HG03520 (cell line): Measurements from ENCODE around the gene ARF1.

Source experiments
- ATAC-seq: cut with Tn5 transposase; IDR thresholded peaks from one replicate; pipeline ENCODE4 v1.9.1; 2021; ENCODE audit warnings: mild to moderate bottlenecking, moderate library complexity; ENCODE audit not compliant: unreplicated experiment

Gene ARF1

DNA sequence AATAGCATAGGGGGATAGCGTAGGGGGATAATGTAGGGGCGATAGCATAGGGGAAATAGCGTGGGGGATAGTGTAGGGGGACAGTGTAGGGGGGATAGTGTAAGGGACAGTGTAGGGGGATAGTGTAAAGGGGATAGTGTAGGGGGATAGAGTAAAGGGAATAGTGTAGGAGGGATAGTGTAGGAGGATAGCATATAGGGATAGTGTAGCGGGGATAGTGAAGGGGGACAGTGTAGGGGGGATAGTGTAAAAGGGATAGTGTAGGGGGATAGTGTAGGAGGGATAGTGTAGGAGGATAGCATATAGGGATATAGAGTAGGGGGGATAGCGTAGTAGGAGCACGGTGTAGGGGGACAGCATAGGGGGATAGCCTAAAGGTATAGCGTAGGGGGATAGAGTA, 14.1 kb upstream of the ARF1 start:
- ATAC-seq, result no peak

GRCh38 chr1:228070173-228070572, 12.3 kb upstream of the ARF1 start:
- no peak for ATAC-seq

GRCh38 chr1:228070851-228071250, 11.7 kb upstream of the ARF1 start:
- no peak for ATAC-seq

DNA sequence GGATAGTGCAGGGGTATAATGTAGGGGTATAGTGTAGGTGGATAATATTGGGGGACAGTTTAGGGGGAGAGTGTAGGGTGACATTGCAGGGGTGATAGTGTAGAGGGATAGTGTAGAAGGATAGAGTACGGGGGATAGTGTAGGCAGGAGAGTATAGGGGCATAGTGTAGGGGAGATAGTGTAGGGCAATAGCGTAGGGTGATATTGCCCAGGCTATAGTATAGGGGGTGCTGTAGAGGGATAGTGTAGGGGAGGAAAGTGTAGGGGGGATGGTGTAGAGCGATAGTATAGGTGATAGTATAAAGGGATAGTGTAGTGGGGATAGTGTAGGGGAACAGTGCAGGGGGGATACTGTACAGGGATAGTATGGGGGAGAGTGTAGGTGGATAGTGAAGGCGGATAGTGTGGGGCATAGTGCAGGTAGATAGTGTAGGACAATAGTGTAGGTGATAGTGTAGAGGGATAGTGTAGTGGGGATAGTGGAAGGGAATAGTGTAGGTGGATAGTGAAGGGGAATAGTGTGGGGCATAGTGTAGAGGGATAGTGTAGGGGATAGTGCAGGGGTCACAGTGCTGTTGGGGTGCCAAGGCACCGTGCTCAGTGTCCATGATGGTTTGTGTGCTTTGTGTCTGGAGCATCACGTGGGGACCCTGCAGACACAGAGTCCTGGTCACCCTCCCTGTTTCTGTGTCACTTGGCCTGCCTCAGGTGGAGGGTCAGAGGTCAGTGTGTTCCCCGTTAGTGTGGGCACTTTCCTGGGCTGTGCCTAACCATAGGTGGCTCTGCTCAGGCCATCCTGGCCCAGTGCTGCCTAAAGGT, 10.5 kb upstream of the ARF1 start:
- no peak for ATAC-seq

GRCh38 chr1:228072658-228073043, 9.9 kb upstream of the ARF1 start:
- no peak for ATAC-seq

- no peak for ATAC-seq
These were observed 9.2 kb upstream of the ARF1 start for GRCh38 chr1:228073061-228073856.

DNA sequence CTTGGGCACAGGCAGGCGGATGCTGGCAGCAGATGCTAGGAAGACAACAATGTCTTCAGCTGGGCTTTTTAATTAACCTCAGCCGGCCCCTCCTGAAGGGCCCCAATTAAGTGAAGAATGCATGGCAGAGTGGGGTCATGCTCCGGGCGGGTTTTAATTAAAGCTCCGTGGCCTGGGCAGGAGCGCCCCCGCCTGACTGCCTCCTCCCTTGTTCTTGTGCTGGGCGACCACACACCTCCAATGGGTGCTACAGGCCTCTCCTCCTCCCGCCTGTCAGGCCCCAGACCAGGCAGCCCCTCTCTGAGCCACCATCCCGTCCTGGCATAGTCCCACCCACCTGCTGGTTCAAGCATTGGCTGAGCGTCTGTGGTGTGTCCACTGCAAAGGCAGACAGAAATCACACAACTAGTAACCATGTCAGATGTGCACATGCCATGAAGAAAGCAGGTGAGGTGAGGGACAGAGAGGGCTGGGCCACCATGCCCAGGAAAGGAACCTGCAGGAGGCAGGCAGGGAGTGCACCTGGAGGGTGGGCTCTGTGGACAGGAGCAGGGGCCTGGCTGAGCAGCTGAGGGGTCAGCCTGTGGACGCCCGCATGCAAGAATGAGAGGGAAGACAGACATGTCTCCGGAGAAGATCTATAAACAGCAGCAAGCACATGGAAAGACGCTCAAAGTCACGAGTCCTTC, 8.5 kb upstream of the ARF1 start:
- no peak for ATAC-seq

GRCh38 chr1:228074954-228075730, 7.4 kb upstream of the ARF1 start:
- no peak for ATAC-seq

DNA sequence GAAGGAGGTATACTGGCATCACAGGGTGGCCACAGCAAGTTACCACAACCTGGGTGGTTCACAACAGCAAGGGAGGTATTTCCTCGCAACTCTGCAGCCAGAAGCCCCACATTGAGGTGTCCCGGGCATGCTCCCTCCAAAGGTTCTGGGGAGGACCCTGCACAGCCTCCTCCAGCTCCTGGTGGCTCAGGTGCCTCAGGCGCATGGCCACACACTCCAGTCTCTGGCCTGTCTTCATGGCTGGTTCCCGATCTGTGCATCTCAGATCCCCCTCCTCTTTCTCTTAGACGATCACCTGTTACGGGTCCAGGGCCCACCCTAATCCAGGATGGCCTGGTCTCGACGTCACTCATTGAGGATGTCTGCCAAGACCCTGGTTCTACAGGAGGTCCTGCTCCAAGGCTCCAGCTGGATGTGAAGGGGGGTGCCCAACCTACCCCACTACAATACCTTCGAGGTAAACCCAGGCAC, 6.7 kb upstream of the ARF1 start:
- ATAC-seq, result no peak

DNA sequence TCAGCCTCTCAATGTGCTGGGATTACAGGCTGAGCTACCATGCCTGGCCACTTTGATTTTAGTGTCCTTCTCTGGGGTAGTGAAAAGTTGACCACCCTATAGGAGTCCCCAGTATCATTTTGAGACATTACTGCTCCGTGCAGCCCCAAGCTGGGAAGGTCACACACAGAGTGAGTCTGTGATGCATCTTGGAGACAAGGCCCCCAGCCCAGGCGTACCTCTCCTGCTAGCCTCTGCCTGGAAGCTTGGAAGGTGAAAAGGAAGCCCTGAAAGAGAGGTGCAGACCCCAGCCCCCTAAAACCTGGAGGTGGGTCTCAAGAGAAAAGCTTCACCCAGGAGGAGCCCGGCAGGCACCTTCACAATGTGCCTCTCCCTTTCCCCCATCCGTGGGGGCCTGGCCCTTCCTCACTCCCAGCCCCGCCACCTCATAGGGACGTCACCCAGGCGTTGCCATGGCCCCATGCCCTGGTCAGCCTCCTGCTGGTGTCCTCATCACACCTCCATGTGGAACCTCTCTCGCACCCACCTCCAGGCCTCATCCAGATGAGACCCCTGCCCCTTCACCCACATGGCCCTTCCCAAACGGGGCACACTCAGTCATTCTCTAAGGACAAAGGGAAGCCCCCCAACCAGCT, 5.6 kb upstream of the ARF1 start:
- ATAC-seq, result no peak

DNA sequence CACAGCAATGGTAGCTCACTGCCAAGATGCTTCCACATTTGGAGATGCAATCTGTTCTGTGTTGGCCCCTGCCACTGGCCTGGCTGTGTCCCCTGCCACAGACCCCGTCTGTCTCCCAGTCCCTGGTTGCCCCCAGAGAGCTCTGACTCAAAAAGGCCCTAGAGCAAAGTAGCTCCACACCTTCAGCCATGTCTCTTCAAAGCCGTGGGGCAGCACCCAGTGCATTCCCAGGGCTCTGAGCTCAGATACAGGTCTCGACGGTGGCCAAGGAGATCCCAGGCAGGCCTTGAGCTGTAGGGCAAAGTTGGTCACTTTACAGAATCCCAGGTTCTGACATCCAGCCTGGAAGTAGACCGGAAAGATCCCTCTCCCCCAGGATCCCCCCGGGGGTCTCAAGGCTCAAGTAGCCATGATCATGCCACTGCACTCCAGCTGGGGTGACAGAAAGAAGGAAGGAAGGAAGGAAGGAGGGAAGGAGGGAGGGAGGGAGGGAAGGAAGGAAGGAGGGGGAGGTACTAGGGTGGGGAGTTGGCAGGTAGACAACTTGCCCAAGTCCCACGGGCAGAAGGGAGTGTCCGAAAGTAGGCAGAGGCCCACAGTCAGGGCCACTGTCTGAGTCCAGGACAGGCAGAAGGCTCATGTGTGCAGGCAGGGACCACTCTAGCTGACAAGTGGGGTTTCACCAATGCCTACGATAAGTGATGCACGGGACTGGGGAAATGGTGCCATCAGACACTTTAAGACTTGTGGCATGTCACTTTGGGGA, 4.8 kb upstream of the ARF1 start:
- ATAC-seq, result no peak

DNA sequence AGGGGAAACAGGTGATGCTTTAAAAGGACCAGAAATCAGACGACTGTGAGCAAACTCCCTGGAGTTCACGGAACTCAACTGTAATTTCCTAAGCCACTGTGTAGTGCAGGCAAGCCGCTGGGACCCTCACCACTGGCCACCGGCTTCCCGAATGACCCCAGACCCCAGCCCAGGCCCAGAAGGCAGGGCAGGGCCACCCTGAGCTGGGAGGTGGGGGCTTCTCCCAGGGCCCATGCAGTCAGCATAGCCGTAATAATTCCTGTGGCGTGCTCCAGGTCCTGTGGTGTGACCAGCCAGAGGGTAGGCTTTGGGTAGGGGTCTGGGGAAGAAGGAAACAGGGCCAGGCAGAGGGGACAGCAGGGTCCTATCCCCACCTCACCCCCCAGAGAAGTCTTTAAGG, 3.5 kb upstream of the ARF1 start:
- ATAC-seq, result no peak

DNA sequence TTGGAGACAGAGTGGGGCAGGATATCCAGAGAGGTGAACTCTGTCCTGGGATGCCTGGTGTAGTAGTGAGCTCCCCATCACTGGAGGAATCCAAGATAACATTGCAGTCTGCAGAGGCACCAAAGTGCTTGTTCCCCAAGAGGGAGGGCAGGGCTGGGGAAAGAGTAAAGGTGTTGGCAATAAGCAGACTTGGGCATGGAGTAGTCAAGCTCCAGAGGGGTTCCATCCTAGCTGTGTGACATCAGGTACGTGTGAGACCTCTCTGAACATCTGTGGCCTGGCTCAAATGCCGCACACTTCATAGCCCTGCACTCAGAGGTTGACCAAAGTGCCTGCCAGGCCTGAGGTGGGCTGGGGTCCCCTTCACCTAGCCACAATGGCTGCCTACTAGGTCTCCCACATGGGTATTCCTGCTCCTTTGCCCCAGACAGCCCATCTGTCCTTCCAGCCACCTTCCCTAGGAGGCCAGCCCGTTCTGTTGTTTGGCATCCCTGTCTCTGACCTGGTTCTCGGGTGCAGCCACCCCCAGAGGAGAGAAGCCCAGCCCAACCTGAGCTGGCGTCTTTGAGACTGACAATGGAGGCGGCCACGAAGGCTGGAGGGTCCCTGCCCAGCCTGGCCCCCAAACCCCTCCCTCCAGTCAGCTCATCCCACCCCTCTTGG, 2.8 kb upstream of the ARF1 start:
- no peak for ATAC-seq

DNA sequence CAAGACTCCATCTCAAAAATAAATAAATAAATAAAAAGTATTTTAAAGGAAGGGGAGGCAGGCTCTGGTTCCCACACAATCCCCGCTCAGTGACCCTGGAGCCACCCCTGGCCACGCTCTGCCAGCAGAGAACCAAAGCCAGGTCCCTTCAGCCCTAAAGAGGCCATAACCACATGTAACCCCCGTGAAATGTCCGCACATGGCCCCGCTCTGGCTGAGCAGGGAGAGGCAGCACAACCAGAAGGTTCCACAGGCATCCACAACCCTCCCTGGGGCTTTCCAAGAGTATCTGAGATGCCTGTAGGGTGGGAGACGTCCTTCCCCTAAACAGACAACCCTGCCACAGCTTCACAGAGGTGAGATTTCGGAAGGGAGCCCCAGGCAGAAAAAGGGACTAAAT, 1.4 kb upstream of the ARF1 start:
- no peak for ATAC-seq

DNA sequence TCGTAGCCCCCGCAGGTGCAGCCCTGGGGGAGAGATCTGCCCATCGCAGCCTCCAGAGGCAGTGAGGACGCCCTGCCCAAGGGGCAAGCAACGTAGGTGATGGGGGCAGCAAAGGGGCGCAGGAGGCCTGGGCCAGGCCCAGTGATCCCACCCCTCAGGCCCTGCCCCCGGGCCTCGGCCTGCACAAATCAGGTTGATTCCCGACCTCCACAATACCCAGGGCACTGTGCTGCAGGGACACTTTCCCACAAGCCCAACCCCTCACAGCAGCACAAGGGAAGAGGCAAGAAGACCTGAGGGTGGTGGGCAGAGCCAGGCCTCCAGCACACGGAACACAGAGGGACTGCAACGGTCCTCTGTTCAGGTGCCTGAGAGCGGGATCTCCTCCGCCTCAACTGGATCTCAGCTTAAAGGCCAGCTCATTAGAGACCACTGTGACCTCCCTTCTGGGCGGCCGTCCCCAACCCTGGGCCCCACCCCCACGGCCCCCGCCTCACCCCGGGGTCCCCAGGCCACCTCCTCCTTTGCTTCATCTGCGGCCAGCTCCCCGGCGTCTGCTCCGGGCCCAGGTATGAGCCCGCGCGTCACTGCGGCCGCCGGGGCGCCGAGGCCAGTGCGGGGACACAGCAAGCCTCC, 812 bp upstream of the ARF1 start:
- peak; percentile 10 for ATAC-seq

DNA sequence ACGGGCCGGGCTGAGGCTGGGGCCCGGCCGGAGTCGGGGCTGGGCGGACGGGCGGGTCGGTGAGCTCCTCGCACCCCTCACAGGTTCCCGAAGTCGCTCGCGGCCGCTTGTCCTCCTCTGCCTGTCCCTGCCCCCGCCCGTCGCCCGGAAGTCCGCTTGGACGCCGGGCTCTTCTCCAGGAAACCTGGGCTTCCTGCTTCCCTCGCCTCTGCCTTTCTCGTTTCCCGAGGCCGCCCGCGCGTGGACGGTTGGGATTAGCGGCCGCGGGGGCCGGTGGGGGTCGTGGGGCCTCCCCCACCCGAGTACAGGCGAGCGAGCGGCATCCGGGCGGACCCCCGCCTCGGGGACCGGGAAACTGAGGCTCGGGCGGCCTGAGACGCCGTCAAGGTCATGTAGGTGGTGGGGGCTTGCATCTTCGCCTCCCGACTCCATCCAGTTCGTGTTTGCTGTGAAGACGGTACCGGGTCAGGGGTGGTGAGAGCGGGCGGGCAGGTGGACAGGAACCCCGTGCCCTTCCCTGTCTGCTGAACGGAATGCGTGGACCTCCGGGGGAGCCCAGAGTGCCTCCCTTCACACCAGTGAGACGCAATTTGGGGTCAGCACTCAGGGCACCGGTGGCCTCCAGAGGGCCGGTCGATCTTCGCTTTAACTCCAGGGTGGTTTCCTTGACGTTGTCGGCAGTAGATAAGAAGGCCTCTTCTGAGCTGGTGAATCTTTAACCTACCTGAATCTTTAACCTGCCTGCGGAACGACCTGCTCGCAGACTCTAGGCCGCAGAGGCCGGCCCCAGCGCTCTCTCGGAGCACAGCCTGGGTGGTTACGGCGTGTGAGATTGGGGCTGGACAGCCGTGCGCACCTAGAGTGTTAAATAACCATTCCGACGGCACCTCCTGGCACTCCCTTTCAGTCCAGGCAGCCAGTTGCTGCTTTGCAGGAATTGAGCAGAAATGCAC, 686 bp downstream of the ARF1 start:
- ATAC-seq, result peak; percentile 0

DNA sequence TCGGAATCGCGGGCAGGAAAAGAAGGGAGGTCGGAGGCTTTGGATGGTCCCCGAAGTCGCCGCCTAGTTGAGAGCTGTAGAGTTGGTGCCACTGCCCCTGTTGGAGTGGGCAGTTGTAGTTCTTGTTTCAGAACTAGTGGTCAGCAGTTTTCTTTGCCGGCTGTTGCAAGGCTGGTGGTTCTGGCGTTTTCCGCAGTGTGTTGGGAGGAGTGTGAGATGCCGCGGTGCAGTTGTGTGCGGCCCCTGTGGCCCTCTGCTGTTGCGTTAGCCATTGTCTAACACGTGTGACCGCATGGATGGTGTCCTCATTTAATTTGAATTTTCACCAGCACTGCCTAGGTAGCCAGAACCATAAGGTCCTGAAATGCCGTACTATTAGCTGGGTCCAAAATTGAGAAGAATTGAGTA, 1.4 kb downstream of the ARF1 start:
- ATAC-seq, result no peak

- no peak for ATAC-seq
These were observed 1.8 kb downstream of the ARF1 start for GRCh38 chr1:228084325-228084724.
